Dedifferentiated amniotic fluid mesenchymal stem cell (primary cell): ENCODE measurements around the gene SUSD1.
"Not testable (repeated sequence)": the region's sequence is repeated elsewhere in the genome, so short reads cannot be mapped to it uniquely, and the experiment has no call there.

Experiments
- DNase-seq: peaks from one replicate; pipeline ENCODE4 v3.0.0-alpha.2; 2016; ENCODE audit errors: extremely low spot score

The SUSD1 gene

GRCh38 chr9:112130347-112130746 is 44.8 kb downstream of the SUSD1 start:
- no peak for DNase-seq

- DNase-seq, result no peak
Measured at GRCh38 chr9:112129246-112129645, 45.9 kb downstream of the SUSD1 start.

DNA sequence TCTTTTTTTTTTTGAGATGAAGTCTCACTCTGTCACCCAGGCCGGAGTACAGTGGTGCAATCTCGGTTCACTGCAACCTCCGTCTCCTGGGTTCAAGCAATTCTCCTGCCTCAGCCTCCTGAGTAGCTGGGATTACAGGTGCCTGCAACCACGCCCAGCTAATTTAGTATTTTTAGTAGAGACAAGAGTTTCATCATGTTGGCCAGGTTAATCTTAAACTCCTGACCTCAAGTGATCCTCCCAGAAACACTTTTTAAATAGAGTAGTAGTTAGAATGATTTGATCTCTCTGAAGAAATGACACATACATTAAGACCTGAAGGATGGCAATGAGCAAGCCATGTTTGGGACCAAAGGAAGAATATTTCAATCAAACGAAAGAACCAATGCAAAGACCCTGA is 46.7 kb downstream of the SUSD1 start:
- DNase-seq, result not testable (repeated sequence)

DNA sequence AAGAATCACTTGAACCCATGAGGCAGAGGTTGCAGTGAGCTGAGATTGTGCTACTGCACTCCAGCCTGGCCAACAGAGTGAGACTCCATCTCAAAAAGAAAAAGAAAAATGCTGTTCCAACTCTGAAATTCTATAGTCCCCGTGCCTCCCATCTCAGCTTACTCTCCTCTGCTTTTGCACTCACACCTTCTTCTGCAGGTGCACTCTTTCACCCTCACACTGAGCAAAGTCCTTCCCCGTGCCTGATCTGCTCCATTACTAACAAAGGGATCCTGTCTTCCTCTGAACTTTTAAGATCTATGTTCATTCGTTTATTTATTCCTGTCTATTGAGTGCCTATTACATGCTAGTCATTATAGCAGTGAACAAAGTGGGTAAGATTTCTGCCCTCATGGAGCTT is 47.8 kb downstream of the SUSD1 start:
- DNase-seq, result no peak

GRCh38 chr9:112125951-112126388 is 49.1 kb downstream of the SUSD1 start:
- peak; percentile 22 for DNase-seq

DNA sequence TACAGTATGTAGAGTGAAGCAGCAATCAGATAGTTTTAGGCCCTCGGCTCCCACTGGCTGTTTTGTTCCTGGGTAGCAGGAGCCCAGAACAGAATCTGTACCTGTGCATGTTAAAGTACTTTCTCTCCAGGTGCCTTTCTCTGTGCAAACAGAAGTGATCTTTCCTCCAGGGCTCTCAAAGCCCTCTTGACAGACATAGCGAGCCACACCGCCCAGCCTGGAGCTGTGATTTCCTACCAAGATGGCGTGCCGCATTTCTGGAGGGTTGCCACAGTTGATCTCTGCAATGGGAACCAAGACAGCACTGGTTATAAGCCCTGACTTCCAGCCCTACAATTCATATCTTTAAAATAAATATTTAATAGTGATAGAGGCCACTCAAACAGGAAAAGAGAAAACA is 50.9 kb downstream of the SUSD1 start:
- DNase-seq, result no peak

GRCh38 chr9:112121633-112122032 is 53.5 kb downstream of the SUSD1 start:
- DNase-seq, result no peak

- no peak for DNase-seq
Measured at GRCh38 chr9:112120439-112120925, 54.6 kb downstream of the SUSD1 start.

GRCh38 chr9:112120030-112120341 is 55.1 kb downstream of the SUSD1 start:
- no peak for DNase-seq

- no peak for DNase-seq
Measured at GRCh38 chr9:112119225-112120029, 55.7 kb downstream of the SUSD1 start.

DNA sequence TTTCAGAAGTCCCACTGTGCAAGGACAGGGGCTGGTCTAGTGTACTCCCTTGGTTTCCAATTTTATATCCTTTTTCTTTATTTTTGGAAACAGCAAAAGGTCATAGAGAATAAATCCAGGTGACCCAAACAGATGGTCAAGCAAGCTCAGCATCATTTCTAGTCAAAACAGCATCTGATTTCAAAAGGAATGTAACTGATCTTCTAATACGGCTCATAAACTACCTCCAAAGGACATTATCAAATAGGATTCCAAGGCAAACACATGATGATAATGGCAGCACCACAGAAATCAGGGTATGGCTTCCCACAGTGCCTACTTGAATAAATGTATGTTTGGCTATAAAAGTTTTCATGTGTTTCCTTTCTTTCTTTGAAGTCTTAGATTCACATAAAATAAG is 57.1 kb downstream of the SUSD1 start:
- no peak for DNase-seq

- no peak for DNase-seq
Measured at GRCh38 chr9:112115970-112116753, 58.9 kb downstream of the SUSD1 start.

DNA sequence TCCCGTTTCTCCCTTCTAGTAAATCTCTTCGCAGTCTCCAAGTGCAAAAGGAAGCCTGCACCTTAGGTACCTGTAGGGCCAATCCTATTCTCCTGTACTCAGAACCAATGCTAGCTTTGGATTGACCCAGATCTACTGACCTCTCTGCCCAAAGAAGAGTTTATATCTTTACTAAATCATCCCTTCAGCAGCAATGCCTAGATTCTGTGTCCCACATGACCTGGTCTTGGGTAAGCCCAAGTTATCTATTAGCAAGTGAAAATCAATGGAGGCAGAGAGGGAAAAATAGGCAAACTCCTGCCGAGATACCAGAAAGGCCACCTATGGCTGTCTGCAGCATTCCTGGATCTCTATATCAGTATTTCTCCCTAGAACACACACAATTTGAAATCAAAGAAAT is 60.0 kb downstream of the SUSD1 start:
- DNase-seq, result no peak

DNA sequence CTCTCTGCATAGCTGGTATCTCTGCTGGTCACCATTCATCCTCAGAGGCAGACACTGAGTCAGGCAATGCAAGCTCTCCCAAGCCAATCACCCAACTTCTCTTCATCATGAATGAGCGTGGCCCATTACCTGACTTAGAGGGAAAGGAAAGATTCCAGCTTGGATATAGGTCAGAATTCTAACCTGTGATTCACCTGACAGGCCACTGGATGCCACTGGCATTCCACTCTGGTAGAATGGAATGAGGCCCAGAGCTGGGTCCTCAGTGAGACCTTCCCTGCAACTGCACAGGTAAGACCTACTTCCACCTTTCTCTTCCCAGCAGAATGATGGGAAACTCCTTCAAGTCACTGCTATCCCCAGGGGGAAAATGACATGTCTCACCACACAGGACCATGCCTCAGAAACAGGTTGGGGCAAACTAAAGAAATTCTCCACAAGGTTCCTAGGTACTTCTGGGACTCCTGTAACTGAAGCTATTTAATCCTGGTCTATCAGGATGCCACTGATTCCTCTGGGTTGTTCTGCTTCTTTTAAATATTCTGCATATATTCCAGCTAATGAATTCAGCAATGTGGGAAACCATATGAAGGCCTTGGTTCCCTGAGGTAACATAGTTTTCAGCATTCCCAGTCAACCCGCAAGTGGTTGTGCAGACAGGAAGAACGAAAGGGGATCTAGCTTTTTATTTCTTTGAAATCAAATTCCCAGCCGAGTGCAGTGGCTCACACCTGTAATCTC is 62.0 kb downstream of the SUSD1 start:
- no peak for DNase-seq

GRCh38 chr9:112112519-112112918 is 62.6 kb downstream of the SUSD1 start:
- DNase-seq, result peak; percentile 66

DNA sequence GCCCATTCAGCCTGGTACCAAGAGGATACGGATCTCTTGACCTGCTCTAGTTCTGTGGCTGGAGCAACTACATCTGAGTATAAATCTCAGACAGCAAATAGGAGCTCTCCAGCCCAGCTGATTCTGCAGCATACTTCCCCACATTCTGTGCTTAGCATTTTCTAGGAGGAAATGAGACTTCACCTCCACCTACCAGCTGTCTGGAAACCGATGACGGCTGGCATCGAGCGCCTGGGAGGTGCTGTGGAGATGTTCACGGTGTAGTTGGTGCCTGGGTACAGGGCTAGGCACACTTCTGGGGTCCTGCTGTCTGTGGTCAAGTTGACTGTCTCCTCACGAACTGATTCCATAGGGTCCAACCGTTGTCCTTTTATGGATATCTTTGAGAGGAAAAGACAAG is 63.6 kb downstream of the SUSD1 start:
- DNase-seq, result no peak

DNA sequence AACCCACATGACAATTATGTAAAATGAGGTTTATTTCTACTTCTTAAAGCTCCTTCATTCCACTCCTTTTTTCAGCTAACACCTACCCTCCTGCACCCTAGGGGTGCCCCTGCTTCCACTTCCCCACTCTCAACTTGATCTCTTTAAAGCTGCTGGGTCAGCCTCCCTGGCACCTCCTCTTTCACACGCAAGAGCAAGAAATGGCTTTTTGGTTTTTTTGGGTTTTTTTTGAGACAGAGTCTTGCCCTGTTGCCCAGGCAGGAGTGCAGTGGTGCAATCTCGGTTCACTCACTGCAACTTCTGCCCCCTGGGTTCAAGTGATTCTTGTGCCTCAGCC is 64.4 kb downstream of the SUSD1 start:
- DNase-seq, result no peak

DNA sequence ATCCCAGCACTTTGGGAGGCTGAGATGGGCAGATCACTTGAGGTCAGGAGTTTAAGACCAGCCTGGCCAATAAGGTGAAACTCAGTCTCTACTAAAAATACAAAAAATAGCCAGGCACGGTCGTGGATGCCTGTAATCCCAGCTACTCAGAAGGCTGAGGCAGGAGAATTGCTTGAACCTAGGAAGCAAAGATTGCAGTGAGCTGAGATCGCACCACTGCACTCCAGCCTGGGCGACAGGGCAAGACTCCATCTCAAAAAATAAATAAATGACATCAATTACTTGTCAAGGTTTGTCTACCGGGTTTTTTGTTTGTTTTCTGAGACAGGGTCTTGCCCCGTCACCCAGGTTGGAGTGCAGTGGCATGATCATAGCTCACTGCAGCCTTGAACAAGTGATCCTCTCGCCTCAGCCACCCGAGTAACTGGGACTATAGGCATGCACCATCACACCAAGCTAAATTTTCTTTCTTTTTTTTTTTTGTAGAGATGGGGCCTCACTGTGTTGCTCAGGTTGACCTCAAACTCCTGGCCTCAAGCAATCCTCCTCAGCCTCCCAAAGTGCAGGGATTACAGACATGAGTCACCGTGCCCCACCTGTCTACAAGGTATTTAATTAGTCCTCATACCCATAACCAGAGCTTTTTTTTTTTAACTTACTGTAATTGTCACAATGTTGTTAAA is 64.9 kb downstream of the SUSD1 start:
- DNase-seq, result no peak

GRCh38 chr9:112104901-112105300 is 70.2 kb downstream of the SUSD1 start:
- DNase-seq, result no peak

DNA sequence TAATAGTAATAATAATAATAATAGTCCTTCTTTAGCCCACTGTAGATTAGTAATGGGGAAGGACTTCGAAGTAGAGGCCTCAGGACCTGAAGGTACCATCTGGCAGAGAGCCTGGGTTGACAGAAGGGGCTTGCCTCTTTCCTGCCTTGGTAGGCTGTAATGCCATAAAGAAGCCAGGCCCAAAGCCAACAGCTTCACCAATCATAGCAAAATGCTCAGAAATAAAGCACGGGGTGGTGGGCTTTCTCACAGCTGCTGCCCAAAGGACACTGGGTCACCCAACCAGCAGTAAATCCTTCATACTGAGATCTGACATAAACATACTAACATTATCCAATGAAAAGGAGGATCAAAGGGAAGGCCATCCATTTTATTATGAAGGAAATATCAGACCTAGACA is 70.7 kb downstream of the SUSD1 start:
- no peak for DNase-seq

DNA sequence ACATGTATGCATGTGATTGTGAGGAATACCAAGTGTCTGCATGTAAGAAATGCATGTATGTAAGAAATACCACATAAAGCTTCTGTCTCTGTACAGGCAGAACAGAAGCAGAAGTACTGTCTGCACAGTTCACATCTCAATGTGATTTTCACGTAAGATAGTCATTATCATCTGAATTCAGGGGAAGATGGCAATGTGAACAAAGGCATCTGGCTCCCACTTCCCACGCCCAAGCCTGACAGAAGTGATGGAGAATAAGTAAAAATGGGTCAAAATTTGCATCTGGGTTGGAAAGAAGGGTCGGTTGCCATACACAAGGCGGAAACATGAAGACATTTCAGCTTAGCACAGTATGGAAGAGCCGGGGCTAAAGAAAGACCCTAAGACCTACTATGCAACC is 71.7 kb downstream of the SUSD1 start:
- DNase-seq, result no peak
